ENCODE data around the gene RBM47.

- TF ChIP-seq EP300 (conservative IDR thresholded peaks at IDR 0.05; ENCODE audit: poor library complexity, severe bottlenecking) (no peak), POLR2AphosphoS5 (IDR thresholded peaks at IDR 0.05) (no peak), EZH2 (IDR thresholded peaks at IDR 0.05; ENCODE audit: borderline replicate concordance, insufficient read depth, low read length, poor library complexity, severe bottlenecking) (no peak), RAD21 (conservative IDR thresholded peaks at IDR 0.05) (no peak), MXI1 (conservative IDR thresholded peaks at IDR 0.05; ENCODE audit: poor library complexity, severe bottlenecking) (no peak), TAF1 (IDR thresholded peaks at IDR 0.05; ENCODE audit: low read depth) (no peak), SMC3 (conservative IDR thresholded peaks at IDR 0.05; ENCODE audit: poor library complexity) (no peak)
- TF ChIP-seq, protein P1, sequence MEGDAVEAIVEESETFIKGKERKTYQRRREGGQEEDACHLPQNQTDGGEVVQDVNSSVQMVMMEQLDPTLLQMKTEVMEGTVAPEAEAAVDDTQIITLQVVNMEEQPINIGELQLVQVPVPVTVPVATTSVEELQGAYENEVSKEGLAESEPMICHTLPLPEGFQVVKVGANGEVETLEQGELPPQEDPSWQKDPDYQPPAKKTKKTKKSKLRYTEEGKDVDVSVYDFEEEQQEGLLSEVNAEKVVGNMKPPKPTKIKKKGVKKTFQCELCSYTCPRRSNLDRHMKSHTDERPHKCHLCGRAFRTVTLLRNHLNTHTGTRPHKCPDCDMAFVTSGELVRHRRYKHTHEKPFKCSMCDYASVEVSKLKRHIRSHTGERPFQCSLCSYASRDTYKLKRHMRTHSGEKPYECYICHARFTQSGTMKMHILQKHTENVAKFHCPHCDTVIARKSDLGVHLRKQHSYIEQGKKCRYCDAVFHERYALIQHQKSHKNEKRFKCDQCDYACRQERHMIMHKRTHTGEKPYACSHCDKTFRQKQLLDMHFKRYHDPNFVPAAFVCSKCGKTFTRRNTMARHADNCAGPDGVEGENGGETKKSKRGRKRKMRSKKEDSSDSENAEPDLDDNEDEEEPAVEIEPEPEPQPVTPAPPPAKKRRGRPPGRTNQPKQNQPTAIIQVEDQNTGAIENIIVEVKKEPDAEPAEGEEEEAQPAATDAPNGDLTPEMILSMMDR (IDR thresholded peaks at IDR 0.05; ENCODE audit: poor library complexity, severe bottlenecking), result no peak
- TF ChIP-seq, protein P2, sequence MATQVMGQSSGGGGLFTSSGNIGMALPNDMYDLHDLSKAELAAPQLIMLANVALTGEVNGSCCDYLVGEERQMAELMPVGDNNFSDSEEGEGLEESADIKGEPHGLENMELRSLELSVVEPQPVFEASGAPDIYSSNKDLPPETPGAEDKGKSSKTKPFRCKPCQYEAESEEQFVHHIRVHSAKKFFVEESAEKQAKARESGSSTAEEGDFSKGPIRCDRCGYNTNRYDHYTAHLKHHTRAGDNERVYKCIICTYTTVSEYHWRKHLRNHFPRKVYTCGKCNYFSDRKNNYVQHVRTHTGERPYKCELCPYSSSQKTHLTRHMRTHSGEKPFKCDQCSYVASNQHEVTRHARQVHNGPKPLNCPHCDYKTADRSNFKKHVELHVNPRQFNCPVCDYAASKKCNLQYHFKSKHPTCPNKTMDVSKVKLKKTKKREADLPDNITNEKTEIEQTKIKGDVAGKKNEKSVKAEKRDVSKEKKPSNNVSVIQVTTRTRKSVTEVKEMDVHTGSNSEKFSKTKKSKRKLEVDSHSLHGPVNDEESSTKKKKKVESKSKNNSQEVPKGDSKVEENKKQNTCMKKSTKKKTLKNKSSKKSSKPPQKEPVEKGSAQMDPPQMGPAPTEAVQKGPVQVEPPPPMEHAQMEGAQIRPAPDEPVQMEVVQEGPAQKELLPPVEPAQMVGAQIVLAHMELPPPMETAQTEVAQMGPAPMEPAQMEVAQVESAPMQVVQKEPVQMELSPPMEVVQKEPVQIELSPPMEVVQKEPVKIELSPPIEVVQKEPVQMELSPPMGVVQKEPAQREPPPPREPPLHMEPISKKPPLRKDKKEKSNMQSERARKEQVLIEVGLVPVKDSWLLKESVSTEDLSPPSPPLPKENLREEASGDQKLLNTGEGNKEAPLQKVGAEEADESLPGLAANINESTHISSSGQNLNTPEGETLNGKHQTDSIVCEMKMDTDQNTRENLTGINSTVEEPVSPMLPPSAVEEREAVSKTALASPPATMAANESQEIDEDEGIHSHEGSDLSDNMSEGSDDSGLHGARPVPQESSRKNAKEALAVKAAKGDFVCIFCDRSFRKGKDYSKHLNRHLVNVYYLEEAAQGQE (IDR thresholded peaks at IDR 0.05; ENCODE audit: borderline replicate concordance), result no peak
These were observed 36.2 kb upstream of the RBM47 start for GRCh38 chr4:40665842-40666241.

Measured in neural cell (in vitro differentiated cells).